Hepatocyte (in vitro differentiated cells): Measurements from ENCODE around the gene MYOD1. TPM values are rescaled to one million over a fixed set of nuclear protein-coding genes. Genes with fewer than 3 reads are reported as not detected.

Experiments used
- DNase-seq: peaks from one replicate; pipeline ENCODE4 v3.0.0-alpha.2; 2016; ENCODE audit warnings: low spot score
- H2AFZ ChIP-seq: fragments of 200-600 bp; sonication (generic); 2 replicates; pipeline ENCODE4 v1.6.0; 2016; ENCODE audit warnings: antibody characterized with exemption, mild to moderate bottlenecking
- H3K27ac ChIP-seq: fragments of 200-600 bp; sonication (generic); 2 replicates; pipeline ENCODE4 v1.5.1; 2016; ENCODE audit warnings: mild to moderate bottlenecking
- H3K27me3 ChIP-seq: fragments of 200-600 bp; sonication (generic); 2 replicates; pipeline ENCODE4 v1.6.1; 2016
- H3K36me3 ChIP-seq: fragments of 200-600 bp; sonication (generic); replicated peaks from 2 replicates; pipeline ENCODE4 v1.5.1; 2016; ENCODE audit warnings: low read depth; ENCODE audit not compliant: insufficient read depth
- H3K4me1 ChIP-seq: fragments of 200-600 bp; sonication (generic); 2 replicates; pipeline ENCODE4 v1.5.1; 2016; ENCODE audit warnings: mild to moderate bottlenecking, moderate library complexity; ENCODE audit not compliant: insufficient read depth
- H3K4me2 ChIP-seq: fragments of 200-600 bp; sonication (generic); 2 replicates; pipeline ENCODE4 v1.6.0; 2016
- H3K4me3 ChIP-seq: fragments of 200-600 bp; sonication (generic); 2 replicates; pipeline ENCODE4 v1.5.1; 2016; ENCODE audit warnings: mild to moderate bottlenecking
- H3K79me2 ChIP-seq: fragments of 200-600 bp; sonication (generic); 2 replicates; pipeline ENCODE4 v1.6.0; 2017; ENCODE audit warnings: mild to moderate bottlenecking
- H3K9me2 ChIP-seq: fragments of 200-600 bp; sonication (generic); replicated peaks from 2 replicates; pipeline ENCODE4 v1.6.0; 2017; ENCODE audit warnings: mild to moderate bottlenecking; ENCODE audit not compliant: insufficient read depth
- H3K9me3 ChIP-seq: fragments of 200-600 bp; sonication (generic); 2 replicates; pipeline ENCODE4 v1.5.1; 2016; ENCODE audit warnings: low read depth, mild to moderate bottlenecking
- H4K20me1 ChIP-seq: fragments of 200-600 bp; sonication (generic); 2 replicates; pipeline ENCODE4 v1.6.0; 2016; ENCODE audit warnings: mild to moderate bottlenecking; ENCODE audit not compliant: insufficient read depth, poor library complexity, severe bottlenecking
- CTCF ChIP-seq: fragments of 200-600 bp; sonication (generic); IDR thresholded peaks from 2 replicates; pipeline ENCODE4 v1.5.1; 2016; ENCODE audit warnings: antibody characterized with exemption, mild to moderate bottlenecking; ENCODE audit not compliant: poor library complexity
- EZH2 ChIP-seq: fragments of 200-600 bp; sonication (generic); IDR thresholded peaks from 2 replicates; pipeline ENCODE4 v1.6.1; 2016; ENCODE audit warnings: antibody characterized with exemption, mild to moderate bottlenecking, borderline replicate concordance
- EZH2phosphoT487 ChIP-seq: fragments of 200-600 bp; sonication (generic); IDR thresholded peaks from one replicate; pipeline ENCODE4 v1.6.1; 2018; ENCODE audit warnings: antibody characterized with exemption, mild to moderate bottlenecking, low read depth, moderate library complexity; ENCODE audit not compliant: unreplicated experiment, severe bottlenecking
- WGBS: methylation state at CpG from one replicate; pipeline ENCODE4 v1.1.6; 2016; ENCODE audit warnings: low lambda C conversion rate; ENCODE audit errors: missing lambda C conversion rate; 5-methylcytosine and 5-hydroxymethylcytosine counted together
- polyA plus RNA-seq: library from polyadenylated mRNA; unstranded; fragments of >200 nt; fragmentation: Nextera tagmentation; extraction: Ambion mirVana; gene quantifications from 2 replicates; pipeline ENCODE4 v1.2.1, GENCODE V29; 2016
- total RNA-seq: library from RNA; depleted of rRNA; stranded (reverse); fragments of >200 nt; gene quantifications from 2 replicates; pipeline ENCODE4 v1.2.3, GENCODE V29; 2014

MYOD1 gene
- total and polyA plus RNA-seq, 2 experiments from 2014 or later = not detected

GRCh38 chr11:17763244-17763643, 43.9 kb downstream of the MYOD1 start:
- H3K4me1 ChIP-seq = no peaks in the 10 kb centered on the region
- H3K79me2 ChIP-seq = no peaks in the 10 kb centered on the region
- no peak overlapping the region for H3K27ac ChIP-seq
- H3K9me3 ChIP-seq = no peaks in the 10 kb centered on the region
- no peaks in the 10 kb centered on the region for H3K27me3 ChIP-seq
- 91% methylated on average over 7 of the region's 7 CpGs for WGBS
- no peaks in the 10 kb centered on the region for H4K20me1 ChIP-seq
- no peak overlapping the region for H3K4me3 ChIP-seq
- no peak for TF ChIP-seq CTCF
- TF ChIP-seq EZH2 = no peak
- TF ChIP-seq EZH2phosphoT487 = no peak
- H3K9me2 ChIP-seq = no peaks in the 10 kb centered on the region
- H3K4me2 ChIP-seq = no peak overlapping the region
- no peak for DNase-seq
- no peaks in the 10 kb centered on the region for H3K36me3 ChIP-seq
- no peak overlapping the region for H2AFZ ChIP-seq

GRCh38 chr11:17763703-17764102, 44.3 kb downstream of the MYOD1 start:
- TF ChIP-seq EZH2phosphoT487 (no peak), CTCF (no peak), EZH2 (no peak)
- no peaks in the 10 kb centered on the region for H3K9me2 ChIP-seq
- no peaks in the 10 kb centered on the region for H3K36me3 ChIP-seq
- H3K9me3 ChIP-seq = no peaks in the 10 kb centered on the region
- no peaks in the 10 kb centered on the region for H4K20me1 ChIP-seq
- H3K4me1 ChIP-seq = no peaks in the 10 kb centered on the region
- no peak overlapping the region for H3K4me3 ChIP-seq
- DNase-seq = no peak
- H2AFZ ChIP-seq = no peak overlapping the region
- no peak overlapping the region for H3K27ac ChIP-seq
- no peaks in the 10 kb centered on the region for H3K79me2 ChIP-seq
- WGBS = 100% methylated on average over 1 of the region's 3 CpGs
- no peak overlapping the region for H3K4me2 ChIP-seq
- no peaks in the 10 kb centered on the region for H3K27me3 ChIP-seq

GRCh38 chr11:17764446-17765218, 45.3 kb downstream of the MYOD1 start:
- Histone ChIP-seq H3K36me3 (no peaks in the 10 kb centered on the region), H3K4me1 (no peaks in the 10 kb centered on the region), H3K4me2 (no peak overlapping the region), H3K4me3 (no peak overlapping the region), H3K9me2 (no peaks in the 10 kb centered on the region), H3K79me2 (no peaks in the 10 kb centered on the region), H3K27ac (no peak overlapping the region), H2AFZ (no peak overlapping the region), H3K9me3 (no peaks in the 10 kb centered on the region), H4K20me1 (no peaks in the 10 kb centered on the region), H3K27me3 (no peaks in the 10 kb centered on the region)
- DNase-seq = no peak
- 68% methylated on average over 12 of the region's 19 CpGs for WGBS
- TF ChIP-seq EZH2phosphoT487 (no peak), CTCF (no peak)
